HG03097 (cell line): ENCODE results near the gene SEC22A.

ENCODE experiments used
- ATAC-seq: cut with Tn5 transposase; IDR thresholded peaks from one replicate; pipeline ENCODE4 v1.9.1; 2021; ENCODE audit not compliant: unreplicated experiment, low FRiP score

The SEC22A gene

DNA sequence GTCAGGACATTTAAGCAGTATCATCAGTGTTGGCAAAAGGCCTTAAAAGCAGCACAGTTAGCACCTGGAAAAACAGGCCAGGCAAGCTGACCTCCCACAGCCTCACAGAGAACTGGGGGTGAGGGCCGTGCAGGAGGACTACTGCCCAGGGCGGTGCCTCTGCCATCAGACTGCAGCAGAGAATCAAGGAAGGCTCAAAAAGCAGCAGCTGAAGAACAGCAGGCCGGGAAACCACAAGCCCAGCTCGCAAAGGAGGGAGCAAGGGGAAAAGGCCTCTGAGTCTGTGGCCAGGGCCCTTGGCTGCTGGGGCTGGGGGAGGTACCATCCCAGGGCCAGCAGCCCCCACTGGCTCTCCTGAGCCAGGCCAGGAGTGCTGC is 84.2 kb downstream of the SEC22A start:
- ATAC-seq = no peak

DNA sequence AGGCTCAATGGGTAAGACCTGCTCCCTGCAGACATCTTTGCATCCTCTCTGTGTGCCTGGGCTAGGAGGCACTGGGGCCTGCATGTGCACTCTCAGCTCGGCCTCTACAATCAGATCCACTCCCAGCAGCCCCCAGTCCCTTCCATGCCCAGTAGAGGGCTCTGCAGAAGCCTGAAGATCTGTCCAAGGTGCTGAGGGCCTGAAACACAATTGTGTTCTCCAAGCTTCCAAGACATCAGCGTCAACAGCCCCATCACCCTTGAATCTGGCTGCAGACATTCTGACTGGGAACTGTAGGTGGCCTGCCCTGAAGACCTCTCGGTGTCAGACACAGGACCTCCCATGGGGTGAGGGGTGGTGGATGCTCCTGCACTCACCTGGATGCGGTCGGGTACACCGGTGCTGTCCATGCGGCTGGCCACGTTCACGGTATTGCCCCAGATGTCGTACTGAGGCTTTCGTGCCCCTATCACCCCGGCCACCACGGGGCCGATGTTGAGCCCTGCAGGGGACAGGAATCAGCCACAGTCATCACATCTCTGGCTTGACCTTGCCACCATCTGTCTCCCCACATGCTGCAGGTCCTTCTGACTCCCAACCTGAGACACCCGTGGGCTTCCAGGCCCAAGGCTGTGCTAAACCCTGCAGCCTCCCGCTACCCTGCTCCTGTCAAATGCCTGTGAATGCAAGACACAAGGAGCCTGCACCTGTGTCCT is 84.7 kb downstream of the SEC22A start:
- no peak for ATAC-seq

DNA sequence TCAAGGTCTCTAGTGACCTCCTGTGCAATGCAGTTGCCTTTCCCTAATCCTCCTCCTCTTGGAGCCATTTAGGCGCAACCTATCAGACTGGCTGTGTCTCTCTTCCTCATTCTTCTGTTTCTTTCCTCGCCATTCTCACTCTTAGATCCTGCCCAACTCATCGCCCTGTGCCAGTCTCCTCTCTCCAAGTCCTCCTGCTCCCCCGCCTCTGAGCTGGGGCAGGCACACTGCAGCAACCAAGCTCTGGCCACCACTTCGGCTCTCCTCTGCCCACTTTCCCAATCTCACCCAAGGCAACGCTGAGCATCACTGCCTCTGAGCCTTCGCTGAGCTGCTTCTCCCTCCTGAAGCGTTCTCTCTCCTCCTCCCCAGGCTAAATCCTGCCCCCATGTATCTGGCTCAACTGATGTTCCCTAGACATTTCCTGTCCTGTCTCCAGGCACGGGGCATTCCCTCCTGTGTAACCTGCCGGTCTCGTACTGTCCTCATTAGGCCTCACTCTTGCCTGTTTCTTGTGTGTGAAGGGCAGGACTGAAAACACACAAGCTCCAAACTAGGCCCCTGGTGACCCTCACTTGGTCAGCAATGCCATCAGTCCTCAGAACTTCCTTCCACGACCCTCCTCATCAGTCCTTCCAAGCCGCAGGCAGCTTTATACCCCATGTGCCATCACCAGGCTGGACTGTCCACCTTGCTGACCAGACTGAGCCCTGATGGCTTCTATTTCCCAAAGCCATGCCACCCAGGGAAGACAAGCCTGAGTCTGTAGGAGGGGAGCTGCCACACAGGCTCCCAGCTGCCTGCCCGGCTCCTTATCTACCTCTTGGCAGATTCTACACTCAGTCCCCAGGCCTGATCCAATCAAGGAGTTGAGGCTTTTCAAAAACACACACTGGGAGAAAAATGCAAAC is 85.6 kb downstream of the SEC22A start:
- no peak for ATAC-seq

DNA sequence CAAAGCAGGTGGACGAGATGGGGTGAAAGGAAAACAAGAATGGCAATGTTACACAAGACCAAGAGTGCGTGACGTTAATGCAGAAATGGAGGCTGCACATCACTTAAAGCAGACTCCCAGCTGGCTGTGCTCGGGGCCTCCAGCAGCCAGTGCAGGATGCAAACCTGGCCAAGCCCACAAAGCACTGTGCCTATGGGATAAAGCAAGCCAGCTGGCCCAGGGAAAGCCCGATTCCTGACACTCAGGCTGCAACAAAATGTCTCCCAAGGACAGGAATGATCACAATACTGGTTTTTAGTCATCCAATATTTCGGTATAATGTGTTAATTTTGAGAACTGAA is 86.2 kb downstream of the SEC22A start:
- no peak for ATAC-seq

DNA sequence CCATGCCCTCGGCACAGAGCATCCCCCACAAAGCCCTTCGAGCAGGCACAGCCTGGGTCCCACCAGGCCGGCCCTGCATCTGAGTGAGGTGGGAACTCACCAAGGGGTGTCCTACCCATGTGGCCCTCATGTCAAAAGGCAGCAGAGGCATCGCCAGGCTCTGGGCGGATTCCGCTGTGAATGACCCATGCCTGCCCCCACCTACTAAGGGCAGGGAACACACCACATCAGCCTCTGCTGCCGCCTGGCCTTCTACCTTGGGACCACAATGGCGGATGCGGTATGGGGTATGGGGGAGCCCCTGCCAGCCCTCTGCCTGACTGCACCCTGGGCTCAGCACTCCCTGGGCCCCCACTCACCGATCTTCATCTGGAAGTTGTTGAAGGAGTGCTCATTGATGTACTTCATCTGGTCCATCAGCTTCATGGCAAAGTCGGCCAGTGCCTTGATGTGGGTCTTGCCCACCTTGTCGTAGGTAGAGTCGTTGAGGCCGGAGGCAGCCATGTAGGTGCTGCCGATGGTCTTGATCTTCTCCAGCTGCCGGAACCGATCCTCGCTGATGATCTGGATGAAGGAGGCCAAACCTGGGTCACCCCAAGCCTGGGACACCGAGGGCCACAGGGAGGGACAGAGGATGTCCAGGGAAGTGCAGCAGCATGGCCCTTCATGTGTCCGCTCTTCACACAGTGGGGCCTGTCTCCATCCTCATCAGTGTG is 87.8 kb downstream of the SEC22A start:
- ATAC-seq = no peak

DNA sequence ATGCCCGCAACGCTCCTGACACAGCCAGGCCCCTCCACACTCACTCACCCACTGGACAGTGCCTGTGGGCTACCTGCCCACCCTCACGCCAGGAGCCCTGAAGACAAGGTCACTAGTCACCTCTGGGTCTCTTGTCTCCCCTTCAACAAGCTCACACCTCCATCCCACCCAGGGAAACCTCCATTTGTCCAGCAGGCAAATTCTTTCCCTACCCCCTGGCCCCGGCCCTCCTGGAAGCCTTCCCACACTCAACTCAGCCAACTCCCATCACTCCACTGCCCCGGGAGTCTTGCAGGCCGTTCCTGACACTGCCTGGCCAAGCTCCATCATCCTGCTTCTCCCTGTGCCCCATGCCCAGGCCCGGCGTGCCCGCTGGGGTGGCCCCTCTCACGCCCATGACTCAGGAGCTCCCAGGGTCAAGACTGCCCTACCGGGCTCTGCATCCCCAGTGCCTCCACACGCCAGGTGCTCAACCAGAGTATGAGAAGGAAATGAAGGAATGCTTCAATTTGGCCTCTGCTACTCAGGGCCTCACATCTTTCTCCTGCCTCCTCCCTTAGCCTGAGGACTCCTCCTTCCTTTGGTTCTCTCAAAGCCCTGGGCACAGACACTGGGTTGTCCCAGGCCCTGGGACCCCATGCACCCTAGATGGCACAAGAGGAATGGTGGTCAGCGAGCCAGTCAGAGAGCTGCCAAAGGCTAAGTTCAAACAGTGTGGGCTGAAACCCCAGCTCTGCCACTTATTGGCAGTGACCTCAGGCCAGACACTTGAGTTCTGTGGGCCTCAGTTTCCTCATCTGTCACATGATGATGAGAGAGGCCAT is 88.6 kb downstream of the SEC22A start:
- no peak for ATAC-seq

DNA sequence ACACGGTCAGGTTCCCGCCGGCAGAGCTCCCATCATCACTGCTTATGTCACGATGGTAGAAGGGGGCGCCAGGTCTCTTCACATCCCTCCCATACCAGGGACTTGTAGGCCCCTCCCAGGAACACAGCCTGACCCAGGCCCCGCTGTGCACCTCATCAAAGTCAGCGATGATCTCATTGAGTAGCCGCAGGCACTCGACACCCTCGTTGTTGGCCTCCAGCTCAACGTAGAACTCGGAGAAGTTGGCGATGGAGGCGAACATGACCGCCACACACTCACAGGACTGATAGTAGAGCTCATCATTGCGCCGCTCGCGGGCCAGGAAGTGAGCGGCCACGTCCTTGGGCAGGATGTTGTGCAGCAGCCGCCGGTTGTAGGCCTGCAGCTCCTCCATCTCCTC is 89.2 kb downstream of the SEC22A start:
- ATAC-seq = no peak

DNA sequence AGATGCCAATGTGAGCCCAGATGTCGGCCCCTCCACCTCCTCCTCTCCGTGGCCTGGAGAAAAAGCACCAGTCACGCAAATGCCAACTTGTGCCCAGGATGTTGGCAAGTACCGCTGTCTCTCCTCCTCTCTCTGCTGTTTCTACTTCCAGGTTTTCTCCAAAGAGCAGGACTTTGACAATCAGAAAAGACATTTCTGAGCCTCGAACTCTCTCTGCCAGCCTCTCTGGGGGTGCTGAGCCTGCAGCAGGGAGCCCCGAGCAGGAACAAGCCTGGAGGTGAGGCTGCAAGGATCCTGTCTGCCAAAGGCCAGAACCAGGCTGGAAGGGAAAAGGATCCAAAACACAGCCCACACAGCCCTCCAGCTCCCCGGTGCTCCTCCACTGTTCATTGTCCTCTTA is 89.7 kb downstream of the SEC22A start:
- no peak for ATAC-seq

DNA sequence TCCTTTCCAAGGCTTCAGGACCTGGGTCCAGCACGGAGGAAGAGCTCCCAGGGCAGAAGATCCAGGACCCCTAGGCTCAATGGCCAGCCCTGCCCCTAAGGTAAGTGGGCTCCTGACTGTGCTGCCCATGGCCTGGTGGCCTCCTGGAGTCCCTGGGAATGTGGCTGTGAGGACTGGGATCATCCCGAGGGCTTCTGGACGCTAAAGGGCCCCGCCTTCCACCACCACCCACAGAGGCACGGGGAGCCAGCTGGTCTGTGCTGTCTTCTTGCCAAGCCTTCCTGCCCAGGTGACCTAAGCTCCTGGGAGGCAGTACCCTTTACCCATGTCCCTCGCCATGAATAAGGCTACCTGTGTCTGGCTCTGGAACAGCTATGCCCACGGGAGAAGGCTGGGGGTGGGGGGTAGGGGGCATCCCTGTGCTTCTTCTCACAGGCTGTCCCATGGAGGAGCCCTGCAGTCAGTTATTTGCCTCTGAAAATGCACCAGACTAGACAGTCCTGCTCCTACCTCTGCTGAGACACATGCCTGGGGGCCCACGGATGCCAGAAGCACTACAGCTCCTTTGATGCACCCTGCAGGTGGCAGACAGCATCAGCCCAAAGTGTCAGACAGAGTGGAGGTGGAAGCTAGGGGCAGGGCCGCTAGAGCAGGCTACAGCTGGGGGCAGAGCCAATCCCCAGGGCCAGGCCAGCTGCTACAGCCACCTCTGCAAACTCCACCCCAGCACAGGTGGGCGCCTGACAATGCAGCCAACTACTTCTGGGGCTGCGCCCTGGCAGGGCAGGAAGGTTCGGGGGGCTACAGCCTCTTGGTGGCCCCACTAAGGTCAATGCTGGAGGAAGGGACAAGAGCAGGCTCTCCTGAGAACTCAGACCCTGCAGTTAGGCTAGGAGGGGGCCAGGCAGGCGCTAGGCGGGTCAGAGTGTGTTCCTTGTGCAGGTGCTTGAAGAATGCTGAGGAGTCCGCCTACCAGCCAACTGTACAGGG is 90.9 kb downstream of the SEC22A start:
- ATAC-seq = no peak

DNA sequence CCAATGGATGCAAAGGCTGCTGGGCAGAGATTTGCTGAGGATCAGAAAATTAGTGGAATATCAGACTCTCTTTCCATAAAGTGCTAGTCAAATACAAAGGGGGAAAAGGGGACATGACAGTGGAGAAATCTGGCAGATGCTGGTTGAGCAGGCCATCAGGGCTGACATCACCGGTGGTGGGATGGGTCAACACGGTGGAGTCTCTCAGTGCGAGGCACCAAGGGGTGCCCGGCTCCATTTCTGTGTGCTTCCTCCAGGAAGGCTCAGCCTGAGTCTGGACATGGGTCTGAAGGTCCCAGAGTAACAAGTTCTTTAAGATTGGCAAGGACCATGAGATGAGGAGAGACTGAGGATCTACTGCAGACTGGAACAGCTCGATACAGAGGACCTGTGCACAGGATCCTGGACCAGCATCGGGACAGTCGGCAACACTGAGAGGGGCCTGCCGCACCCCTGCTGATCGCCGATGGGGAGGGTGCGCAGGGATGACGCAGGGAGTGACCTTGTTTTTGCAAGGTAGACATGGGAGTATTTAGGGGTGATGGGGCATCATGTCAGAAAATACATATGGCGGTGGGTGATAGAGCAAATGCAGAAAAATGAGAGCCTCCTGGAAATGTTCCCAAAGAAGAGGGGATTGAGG is 92.7 kb downstream of the SEC22A start:
- ATAC-seq = no peak

DNA sequence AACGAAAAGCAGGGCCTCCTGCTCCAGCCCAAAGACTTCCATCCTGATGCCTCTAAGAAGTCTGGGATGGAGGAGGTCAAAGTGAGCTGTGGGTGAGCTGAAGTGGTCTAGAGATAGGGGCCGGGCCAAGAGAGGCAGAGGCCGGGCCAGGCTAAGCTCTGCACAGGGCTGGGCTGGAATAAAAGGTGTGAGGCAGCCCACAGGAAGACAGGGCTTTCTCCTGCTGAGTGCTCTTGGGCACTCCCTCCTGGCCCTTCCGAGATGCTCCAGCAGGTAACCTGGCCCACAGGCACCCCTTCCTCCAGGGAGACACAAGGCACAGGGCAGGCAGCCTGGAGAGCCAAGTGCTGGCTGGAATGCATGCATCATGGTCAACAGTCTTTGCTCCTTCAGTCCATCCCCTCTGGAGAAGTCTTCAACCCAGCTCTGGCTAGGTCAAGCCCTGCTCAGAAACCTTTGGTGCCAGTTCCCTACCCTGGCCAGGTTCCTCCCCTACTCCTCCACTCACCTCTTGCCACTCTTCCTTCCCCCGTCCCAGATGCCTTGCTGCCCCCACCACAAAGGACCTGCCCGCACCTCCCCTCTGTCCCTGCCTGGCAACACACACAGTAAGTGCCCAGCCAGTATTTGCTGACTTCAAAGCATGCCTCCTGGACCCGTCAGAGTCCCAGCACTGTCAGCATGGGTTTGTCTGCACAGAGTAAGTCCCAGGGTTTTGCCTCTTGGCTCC is 93.6 kb downstream of the SEC22A start:
- no peak for ATAC-seq

DNA sequence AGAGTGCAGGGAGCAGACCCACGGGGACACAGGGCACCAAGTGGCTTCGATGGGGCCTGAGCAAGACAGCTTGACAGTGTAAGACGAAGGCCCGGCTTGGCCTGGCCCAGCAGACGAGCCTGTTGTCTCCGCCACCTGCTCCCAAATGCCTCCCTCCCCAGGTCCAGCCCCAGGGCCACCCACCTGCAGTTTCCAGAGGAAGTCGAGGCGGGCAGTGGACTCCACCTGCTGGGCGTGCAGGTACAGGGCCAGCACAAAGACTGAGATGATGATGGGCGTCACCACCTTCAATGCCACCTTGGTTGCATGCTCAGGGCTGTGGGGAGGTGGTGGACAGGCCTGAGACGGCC is 94.1 kb downstream of the SEC22A start:
- ATAC-seq = no peak

DNA sequence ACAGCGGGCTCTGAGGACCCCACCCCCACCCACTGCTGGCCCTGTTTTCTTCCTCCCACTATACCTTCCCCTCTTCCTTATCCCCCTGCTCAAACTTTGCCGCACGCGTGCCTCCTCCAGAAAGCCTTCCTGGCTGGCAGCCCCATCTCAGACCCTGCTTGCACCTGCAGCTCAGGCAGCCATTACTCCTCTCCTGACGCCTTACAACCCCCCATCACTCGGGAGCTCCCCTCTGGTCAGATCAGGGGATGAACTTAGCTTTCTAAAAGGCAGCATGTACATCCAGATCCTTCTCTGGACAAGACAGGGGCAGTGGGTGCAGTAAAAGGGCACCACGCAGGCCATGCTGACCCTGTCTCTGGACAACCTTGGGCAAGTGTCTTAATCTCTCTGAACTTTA is 94.5 kb downstream of the SEC22A start:
- ATAC-seq = no peak

DNA sequence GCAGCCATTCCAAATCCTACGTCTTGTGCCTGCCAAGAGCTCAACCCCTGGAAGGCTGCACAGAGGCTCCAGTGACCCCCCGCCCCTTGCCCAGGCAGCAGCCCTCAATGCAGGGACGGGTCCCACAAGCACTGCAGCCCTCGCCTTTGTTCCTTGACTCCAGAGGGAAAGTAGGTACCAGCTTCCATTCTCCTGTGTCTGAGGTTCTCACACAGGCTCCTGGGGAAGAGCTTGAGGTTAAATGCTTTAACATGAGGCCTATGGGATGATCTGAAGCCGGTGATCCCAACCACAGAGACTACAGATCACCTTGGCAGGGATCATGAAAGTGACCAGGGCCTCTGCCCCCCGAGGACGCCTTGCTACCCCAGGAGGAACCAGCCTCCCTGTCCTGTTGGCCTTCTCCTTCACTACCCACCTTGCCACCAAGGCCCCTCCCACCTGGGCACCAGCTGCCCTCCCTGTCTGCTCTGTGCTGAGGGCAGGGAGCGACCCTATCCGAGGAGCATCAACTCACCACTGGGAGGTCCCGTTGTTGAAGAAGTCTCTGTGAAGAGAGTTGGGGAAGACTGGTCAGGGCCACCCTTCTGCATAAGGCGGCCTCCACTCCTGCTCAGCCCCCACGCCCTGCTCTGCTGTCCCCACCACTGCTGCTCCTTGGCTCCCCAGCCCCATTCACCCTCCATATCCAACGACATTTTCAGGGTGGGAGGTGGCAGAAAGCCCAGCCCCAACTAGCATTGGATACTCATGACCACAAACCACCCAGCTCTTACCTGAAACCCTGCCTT is 95.3 kb downstream of the SEC22A start:
- no peak for ATAC-seq

DNA sequence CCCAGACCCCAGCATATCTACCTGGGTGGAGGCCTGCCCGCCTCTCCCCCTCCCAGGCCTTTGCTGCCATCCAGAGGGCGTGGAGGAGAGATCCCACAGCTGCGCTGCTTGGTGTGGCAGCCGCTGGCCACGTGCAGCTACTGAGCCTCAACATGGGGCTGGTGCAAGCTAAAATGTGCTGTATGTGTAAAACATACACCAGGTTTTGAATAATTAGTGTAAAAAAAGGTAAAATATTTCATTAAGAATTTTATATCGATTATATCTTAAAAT is 95.8 kb downstream of the SEC22A start:
- no peak for ATAC-seq

DNA sequence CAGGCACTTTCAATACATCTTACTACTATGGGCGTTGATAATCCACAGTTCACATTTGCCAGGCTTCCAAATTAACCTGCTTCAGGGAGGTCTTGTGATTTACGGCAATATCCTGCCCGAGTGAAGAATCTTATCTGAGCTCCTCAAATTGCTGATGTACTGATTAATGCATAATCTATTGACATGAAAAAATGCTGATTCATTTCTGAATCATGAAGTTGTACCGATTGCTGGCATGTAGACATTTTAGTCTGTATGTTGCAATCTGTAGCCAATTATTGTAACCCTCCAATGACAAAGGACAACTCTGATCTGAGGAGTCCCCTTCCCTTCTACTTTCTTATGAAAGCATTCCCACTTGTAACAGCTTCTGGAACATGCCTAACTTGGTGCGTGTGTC is 97.2 kb downstream of the SEC22A start:
- no peak for ATAC-seq

DNA sequence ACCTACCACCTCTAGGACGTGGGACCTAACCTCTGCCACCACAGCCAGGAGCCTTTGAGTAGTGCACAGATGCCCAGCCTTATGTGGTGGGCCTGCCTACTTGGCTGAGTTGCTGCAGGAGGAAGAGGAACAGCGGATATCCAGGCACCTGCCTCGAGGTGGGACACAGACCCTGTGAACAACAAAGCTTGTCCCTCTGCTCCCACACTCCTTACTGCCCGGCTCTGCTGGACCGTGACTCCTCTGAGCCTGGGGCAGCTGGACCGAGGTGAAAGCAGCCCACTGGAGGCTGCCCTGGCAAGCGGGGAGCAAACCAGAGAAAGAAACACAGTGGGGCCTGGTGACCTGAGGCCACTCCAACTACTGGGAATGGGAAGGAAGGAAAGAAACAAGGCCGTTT is 97.8 kb downstream of the SEC22A start:
- ATAC-seq = no peak

DNA sequence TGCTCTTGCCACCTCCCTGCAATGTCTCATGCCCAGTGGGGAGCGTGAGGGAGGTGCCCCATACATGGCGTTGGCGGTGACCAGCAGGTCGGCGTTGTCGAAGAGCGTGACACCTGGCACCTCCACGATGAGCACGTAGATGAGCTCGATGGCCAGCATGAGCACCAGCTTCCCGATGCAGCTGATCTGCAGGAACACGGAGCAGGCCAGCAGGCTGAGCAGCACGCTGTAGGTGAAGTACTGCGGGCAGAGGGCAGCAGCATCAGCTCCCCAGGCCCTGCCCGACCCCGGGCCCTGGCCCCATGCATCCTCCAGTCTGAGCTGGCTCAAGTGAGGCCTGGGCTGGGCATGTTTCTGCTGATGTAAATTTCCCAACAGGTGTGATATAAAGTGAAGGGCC is 98.3 kb downstream of the SEC22A start:
- no peak for ATAC-seq
